ENCODE data around the gene PARVA. TPM values are rescaled to one million over a fixed set of nuclear protein-coding genes. Genes with fewer than 3 reads are reported as not detected.

Gene PARVA
- total RNA-seq, 1 donor from 2014 or later: 15.0 TPM

GRCh38 chr11:12565406-12565805, 188.0 kb downstream of the PARVA start:
- Mint-ChIP-seq H3K36me3 (ENCODE audit: unreplicated experiment) (peaks cover 9% of the 10 kb centered on the region), H3K27me3 (ENCODE audit: unreplicated experiment) (peaks cover 2% of the 10 kb centered on the region), H3K9me3 (ENCODE audit: unreplicated experiment) (peaks cover 2% of the 10 kb centered on the region), H3K4me3 (ENCODE audit: unreplicated experiment) (no peak overlapping the region), H3K27ac (ENCODE audit: unreplicated experiment) (no peak overlapping the region), H3K4me1 (ENCODE audit: low read depth, unreplicated experiment) (peaks cover 6% of the 10 kb centered on the region)
- no peak for TF ChIP-seq CTCF (IDR thresholded peaks at IDR 0.05; ENCODE audit: partially characterized antibody, unreplicated experiment)
- DNase-seq: no peak

GRCh38 chr11:12567746-12568460, 190.5 kb downstream of the PARVA start:
- Mint-ChIP-seq H3K36me3 (ENCODE audit: unreplicated experiment) (peaks cover 9% of the 10 kb centered on the region), H3K27me3 (ENCODE audit: unreplicated experiment) (peaks cover 2% of the 10 kb centered on the region), H3K4me3 (ENCODE audit: unreplicated experiment) (no peak overlapping the region), H3K27ac (ENCODE audit: unreplicated experiment) (no peak overlapping the region), H3K9me3 (ENCODE audit: unreplicated experiment) (peaks cover 2% of the 10 kb centered on the region), H3K4me1 (ENCODE audit: low read depth, unreplicated experiment) (no peaks in the 10 kb centered on the region)
- TF ChIP-seq CTCF (IDR thresholded peaks at IDR 0.05; ENCODE audit: partially characterized antibody, unreplicated experiment): no peak
- DNase-seq: no peak

GRCh38 chr11:12569499-12570425, 192.4 kb downstream of the PARVA start:
- Mint-ChIP-seq H3K9me3 (ENCODE audit: unreplicated experiment) (peaks cover 2% of the 10 kb centered on the region), H3K4me3 (ENCODE audit: unreplicated experiment) (no peak overlapping the region), H3K4me1 (ENCODE audit: low read depth, unreplicated experiment) (no peaks in the 10 kb centered on the region), H3K27ac (ENCODE audit: unreplicated experiment) (no peak overlapping the region), H3K36me3 (ENCODE audit: unreplicated experiment) (peaks cover 9% of the 10 kb centered on the region), H3K27me3 (ENCODE audit: unreplicated experiment) (peaks cover 2% of the 10 kb centered on the region)
- no peak for DNase-seq
- no peak for TF ChIP-seq CTCF (IDR thresholded peaks at IDR 0.05; ENCODE audit: partially characterized antibody, unreplicated experiment)

GRCh38 chr11:12573707-12574485, 196.5 kb downstream of the PARVA start:
- no peak for DNase-seq

More at GRCh38 chr11:12573707-12574485, 196.5 kb downstream of the PARVA start:
- no peaks in the 10 kb centered on the region for H3K36me3 Mint-ChIP-seq (ENCODE audit: unreplicated experiment)
- H3K4me3 Mint-ChIP-seq (ENCODE audit: unreplicated experiment): no peak overlapping the region
- peaks cover 5% of the 10 kb centered on the region for H3K4me1 Mint-ChIP-seq (ENCODE audit: low read depth, unreplicated experiment)
- H3K9me3 Mint-ChIP-seq (ENCODE audit: unreplicated experiment): no peaks in the 10 kb centered on the region
- TF ChIP-seq CTCF (IDR thresholded peaks at IDR 0.05; ENCODE audit: partially characterized antibody, unreplicated experiment): no peak
- no peaks in the 10 kb centered on the region for H3K27me3 Mint-ChIP-seq (ENCODE audit: unreplicated experiment)
- no peak overlapping the region for H3K27ac Mint-ChIP-seq (ENCODE audit: unreplicated experiment)
